GM21360 (cell line): ENCODE results near the gene ZC3H8.

ENCODE experiments used
- ATAC-seq: cut with Tn5 transposase; IDR thresholded peaks from one replicate; pipeline ENCODE4 v1.9.1; 2021; ENCODE audit warnings: mild to moderate bottlenecking, moderate library complexity; ENCODE audit not compliant: unreplicated experiment

ZC3H8 gene

GRCh38 chr2:112195950-112196349 lies 58.9 kb downstream of the ZC3H8 start:
- ATAC-seq, result no peak

- ATAC-seq, result no peak
Observed at GRCh38 chr2:112195167-112195766, 59.6 kb downstream of the ZC3H8 start.

DNA sequence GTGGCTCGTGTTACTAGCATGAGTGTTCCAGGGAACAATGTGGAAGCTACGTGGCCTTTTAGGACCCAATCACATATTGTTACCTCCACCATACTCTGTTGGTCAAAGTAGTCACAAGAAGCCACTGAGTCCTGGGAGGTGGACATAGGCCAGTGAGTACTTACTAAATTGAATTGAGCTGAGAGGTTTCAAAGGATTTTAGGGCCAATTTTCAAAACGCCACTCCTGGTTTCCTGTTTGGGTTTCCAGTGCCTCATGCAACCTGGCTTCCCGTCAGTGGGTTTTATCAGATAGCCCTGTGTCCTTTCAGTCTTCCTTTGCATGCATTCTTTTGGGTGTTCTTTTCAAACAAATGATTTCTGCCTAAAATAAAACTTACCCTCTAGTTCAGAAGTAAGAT lies 60.4 kb downstream of the ZC3H8 start:
- ATAC-seq, result no peak

DNA sequence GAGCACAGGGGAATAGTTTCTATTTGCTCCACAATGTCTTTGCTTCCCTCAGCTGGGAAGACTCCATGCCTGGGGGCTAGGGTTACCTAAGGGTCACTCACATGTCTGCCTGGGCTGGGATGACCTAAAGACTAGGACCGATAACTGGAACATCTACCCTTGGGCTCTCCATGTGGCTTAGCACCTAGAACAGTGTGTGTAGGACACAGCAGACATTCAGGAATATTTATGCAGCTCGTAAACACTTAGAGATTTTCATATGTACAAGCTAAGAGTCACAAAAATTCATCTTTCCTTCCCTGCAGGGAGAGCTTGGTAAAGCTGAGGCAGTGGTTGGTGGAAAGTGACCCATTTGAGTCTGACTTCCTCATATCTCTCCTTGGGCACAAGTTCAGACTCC lies 60.8 kb downstream of the ZC3H8 start:
- ATAC-seq, result no peak

DNA sequence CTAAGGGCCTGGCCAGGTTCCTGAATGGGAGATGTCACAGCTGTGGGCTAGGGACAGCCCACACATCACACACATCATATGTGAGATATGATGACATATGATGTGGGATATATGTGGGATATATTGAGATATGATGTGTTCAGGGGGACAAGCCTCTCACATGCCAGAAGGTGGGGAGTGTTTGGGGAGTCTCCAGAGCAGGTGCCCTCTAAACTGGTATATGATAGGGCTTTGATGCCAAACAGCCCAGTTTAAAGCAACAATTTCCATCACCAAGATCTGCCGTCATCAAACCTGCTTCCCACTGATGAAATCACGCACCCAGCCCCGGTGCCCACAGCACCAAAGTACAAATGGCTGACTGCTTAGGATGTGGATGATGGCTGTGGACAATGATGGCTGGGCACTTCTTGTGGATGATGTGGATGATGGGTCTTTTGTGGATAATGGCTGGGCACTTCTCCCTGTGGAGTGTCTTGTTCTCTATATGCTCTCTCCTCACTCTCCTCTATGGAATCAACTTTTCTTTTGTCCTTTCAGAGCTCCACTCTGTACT lies 65.8 kb downstream of the ZC3H8 start:
- no peak for ATAC-seq

DNA sequence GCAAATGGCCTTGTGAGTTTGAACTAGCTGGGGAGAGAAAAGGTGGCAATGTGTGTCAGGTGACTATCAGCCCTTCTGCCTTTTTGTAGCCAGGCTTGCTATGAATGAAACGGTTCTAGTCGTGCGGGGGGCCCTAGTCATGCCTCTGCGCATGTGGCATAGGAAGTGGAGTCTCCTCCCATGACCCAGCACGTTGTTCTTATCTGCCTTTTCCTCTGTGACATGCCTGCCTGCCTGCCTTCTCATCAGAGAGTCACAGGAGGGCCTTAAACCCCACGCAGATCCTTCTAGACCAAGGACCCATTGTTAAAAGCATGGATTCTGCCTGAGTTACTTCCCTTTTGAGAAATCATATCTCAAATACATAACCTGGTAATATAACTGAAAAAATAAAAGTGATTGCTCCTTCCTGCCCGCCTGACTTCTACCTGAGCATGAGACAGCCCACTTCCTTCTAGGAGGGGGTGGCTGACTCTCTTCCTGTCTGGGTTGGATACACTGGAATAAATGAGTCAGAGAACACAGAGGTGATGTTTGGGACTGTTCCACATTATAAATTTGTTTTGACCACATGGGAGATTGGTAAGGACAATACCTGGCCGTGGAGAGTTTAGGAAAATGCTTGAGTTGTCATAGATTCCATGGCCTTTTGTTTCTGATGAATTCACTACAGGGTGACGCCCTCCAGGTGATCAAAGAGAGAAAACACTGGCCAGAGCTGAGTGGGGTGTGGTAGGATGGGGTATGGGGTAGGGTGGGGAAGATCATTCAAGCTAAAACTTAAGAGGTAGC lies 66.8 kb downstream of the ZC3H8 start:
- ATAC-seq, result no peak

GRCh38 chr2:112187046-112187715 lies 67.7 kb downstream of the ZC3H8 start:
- no peak for ATAC-seq

- ATAC-seq, result no peak
Observed at GRCh38 chr2:112185131-112185530, 69.7 kb downstream of the ZC3H8 start.

GRCh38 chr2:112184121-112184520 lies 70.7 kb downstream of the ZC3H8 start:
- ATAC-seq, result no peak

- no peak for ATAC-seq
Observed at GRCh38 chr2:112183327-112184025, 71.4 kb downstream of the ZC3H8 start.

DNA sequence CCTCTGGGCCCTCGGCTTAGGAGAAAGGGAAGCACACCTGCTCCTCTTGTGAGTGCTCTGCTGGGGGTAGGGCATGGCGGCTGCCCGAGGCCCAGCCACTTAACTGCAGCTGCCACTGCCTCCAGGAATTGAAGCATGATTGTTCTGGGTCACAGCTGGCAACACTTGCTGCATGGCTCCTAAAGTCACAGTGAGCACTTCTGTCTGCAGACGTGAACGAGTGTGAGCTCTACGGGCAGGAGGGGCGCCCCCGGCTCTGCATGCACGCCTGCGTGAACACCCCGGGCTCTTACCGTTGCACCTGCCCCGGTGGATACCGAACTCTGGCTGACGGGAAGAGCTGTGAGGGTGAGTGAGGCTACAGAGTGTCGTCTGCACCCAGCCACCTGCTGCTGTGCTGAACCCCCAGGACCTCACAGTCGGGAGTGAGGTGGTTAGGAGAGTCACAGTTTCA lies 72.2 kb downstream of the ZC3H8 start:
- no peak for ATAC-seq

DNA sequence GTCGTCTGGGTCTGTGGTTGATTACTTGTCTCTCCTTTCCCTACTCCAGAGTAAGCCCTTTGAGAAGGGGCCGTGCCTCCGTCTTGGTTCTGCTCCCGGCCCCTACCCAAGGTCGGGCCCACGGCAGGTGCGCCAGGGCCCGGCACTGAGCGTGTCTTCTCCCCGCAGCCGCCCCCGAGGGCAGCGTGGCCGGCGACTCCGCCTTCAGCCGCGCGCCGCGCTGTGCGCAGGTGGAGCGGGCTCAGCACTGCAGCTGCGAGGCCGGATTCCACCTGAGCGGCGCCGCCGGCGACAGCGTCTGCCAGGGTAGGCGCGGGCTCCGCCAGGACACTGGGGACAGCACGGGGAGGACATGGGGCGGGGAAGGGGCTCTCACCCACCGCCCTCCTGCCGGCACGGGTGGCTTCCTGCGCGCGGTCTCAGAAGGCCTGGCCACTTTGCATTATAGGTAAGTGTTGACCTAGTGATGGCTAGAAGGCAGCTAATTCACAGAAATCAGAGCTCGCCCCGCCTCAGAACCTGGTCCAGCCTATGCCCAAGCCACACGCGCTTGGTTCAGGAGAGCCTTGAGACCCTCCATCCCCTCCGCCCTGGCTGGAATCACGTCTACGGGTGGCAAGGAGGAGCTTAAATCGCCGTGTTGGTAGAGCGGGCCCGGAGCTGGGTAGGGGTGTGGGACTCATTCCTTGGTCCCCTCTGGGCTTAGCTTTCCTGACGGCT lies 73.1 kb downstream of the ZC3H8 start:
- no peak for ATAC-seq

DNA sequence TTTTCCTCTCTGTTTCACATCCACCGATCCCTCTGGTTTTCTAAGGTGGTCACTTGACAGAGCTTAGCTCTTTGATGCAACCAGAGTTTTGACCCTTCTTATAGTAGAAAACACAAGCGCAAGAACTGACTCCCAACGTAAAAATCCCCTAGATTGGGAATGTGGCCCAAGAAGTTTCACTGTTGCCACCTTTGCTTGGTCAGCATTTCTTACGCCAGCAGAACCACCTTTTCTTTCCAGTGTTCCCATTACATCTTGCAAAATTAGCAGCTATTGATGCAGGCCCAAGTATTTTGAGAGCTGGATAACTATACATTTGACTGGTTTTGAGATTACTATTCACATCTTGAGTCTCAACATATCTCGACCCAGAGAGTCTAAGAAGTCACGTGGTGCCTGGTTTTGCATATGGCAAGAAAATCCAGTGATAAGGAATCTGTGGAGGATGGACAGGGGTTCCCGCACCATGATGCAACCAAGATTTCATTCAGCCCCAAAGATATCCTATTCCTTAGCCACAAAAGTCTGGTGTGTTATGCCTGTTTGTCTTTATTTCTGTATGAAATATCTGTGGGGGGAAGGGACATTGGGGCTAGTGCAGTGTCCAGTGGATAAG lies 78.8 kb downstream of the ZC3H8 start:
- ATAC-seq, result no peak

GRCh38 chr2:112175333-112175732 lies 79.5 kb downstream of the ZC3H8 start:
- no peak for ATAC-seq

DNA sequence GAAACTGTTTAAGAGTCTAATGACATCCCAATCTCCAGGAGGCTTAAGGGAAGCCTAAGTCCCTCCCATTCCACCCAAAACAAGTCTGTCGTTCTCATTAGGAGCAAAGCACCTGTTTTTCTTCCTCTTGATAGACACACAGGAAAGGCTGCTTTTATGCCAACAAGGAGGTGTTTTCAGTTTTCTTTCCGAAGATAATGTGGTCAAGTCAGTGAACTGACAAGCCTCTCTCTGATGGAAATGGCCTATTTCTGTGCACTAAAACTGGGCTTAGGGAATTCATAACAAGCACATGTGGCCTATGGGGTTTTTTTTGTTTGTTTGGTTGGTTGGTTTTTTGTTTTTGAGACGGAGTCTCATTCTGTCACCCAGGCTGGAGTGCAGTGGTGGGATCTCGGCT lies 80.5 kb downstream of the ZC3H8 start:
- no peak for ATAC-seq

DNA sequence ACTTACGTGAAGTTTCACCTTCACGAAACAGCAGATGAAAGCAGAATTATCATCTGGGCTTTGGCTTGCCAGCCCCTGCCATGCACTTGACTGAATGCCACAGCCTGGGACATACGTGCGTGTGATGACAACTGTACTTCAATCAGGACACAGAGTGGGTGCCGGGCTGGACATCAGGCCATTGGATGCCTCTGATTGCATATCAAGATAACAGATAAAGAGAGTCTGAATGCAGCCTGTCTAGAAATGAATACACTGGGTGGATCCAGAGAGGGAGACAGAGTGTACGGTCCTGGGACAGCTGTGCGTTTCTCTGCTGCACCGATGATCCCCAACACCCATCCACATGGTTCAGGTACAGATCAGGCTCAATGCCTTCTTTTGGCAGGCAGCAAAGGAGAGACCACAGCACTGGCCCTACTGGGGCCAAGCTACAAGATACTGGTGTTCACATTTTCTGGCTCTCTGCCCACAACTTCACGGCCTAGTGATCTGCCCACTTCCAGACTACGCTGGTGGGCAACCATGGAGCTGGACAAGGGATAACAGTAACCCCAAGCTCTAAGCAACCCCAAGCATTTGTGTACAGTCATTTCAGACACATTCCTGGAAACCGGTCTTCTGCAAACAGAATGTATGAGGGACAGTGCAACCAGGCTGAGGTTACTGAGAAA lies 81.1 kb downstream of the ZC3H8 start:
- ATAC-seq, result no peak

GRCh38 chr2:112170495-112170894 lies 84.3 kb downstream of the ZC3H8 start:
- no peak for ATAC-seq

- ATAC-seq, result no peak
Observed at GRCh38 chr2:112168422-112169124, 86.3 kb downstream of the ZC3H8 start.
